Gastrocnemius medialis (tissue), 4 donors: ENCODE data around the gene FHOD3.

Experiments used
- POLR2A ChIP-seq, 2 donors: fragments of 450-650 bp; IDR thresholded peaks; one replicate each; pipeline ENCODE4 v1.6.1; 2017; ENCODE audit warnings: antibody characterized with exemption in 2 of 2, mild to moderate bottlenecking in 2 of 2, moderate library complexity in 2 of 2
- TF ChIP-seq, protein P1 (sequence below), 5 experiments: fragments of 450-650 bp in 3 of 5; fragments of 200-600 bp in 2 of 5; sonication (generic) in 2 of 5; IDR thresholded peaks in 4 of 5; conservative IDR thresholded peaks in 1 of 5; 1 replicate in 4 of 5; 2 replicates in 1 of 5; pipeline ENCODE4 v1.5.1; 2016 to 2019; ENCODE audit warnings: antibody characterized with exemption in 5 of 5, mild to moderate bottlenecking in 3 of 5, moderate library complexity in 3 of 5

DNA sequence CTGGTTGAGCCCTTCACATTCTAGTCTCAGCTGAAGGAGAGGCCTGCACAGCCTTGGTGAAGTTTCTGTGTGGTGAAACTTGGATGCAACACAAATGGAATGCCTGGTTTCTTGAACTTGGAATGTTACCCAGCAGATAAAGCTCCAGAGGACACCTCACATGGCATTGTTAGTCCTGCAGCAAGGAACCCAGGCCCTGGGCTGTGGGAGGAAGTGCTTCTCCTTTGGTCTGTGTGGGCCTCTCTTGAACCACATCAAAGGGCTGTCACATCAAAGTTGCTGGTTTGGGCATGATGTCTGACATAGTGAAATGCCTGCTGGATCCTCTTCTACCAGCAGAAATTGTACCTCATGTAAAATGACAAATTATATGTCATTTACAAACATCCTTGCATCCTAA lies 198.5 kb downstream of the FHOD3 start:
- TF ChIP-seq, protein P1, sequence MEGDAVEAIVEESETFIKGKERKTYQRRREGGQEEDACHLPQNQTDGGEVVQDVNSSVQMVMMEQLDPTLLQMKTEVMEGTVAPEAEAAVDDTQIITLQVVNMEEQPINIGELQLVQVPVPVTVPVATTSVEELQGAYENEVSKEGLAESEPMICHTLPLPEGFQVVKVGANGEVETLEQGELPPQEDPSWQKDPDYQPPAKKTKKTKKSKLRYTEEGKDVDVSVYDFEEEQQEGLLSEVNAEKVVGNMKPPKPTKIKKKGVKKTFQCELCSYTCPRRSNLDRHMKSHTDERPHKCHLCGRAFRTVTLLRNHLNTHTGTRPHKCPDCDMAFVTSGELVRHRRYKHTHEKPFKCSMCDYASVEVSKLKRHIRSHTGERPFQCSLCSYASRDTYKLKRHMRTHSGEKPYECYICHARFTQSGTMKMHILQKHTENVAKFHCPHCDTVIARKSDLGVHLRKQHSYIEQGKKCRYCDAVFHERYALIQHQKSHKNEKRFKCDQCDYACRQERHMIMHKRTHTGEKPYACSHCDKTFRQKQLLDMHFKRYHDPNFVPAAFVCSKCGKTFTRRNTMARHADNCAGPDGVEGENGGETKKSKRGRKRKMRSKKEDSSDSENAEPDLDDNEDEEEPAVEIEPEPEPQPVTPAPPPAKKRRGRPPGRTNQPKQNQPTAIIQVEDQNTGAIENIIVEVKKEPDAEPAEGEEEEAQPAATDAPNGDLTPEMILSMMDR (IDR thresholded peaks at IDR 0.05 in 4 of 5, conservative IDR thresholded peaks at IDR 0.05 in 1 of 5), result no peak
- no peak for TF ChIP-seq POLR2A (IDR thresholded peaks at IDR 0.05)
